ENCODE results near the gene FAM210A. TPM values are rescaled to one million over a fixed set of nuclear protein-coding genes. Genes with fewer than 3 reads are reported as not detected.

Gene FAM210A
- total and polyA plus RNA-seq, 2 of the 4 experiments (the other 2 are of a cell fraction): 9.8 to 25.3 TPM

DNA sequence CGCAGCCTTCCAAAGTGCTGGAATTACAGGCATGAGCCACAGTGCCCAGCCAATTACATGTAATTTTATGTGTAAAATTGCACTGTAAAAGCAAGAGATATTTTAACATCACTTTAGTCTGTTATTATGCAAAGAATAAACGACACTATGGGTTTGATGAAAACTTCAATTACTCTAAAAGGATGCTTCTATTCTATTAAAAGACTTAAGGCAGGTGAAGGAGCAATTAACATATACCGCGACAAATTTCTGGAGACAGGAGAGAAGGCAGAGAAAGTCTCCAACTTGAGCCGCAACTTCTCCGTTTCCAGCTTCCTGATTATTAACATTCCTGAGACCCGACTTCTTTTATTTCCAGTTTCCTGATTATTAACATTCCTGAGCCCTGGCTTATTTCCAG, 53.7 kb downstream of the FAM210A start:
- Histone ChIP-seq H3K27ac (ENCODE audit: insufficient read depth, low read length) (no peak overlapping the region), H3K4ac (ENCODE audit: low read depth, low read length) (no peak overlapping the region), H4K8ac (ENCODE audit: low read depth in 2 of 2, low read length in 2 of 2) (no peak overlapping the region), H2BK20ac (ENCODE audit: low read depth, low read length) (no peak overlapping the region), H3K4me2 (ENCODE audit: low read depth, low read length) (no peak overlapping the region), H3K9me1 (ENCODE audit: insufficient read depth, low read length) (no peaks in the 10 kb centered on the region), H3K79me1 (ENCODE audit: low read depth in 1 of 2, low read length in 2 of 2) (peaks cover 12 to 14% of the 10 kb centered on the region in 2 experiments), H3K9me3 (ENCODE audit: control insufficient read depth, insufficient read depth, low read length) (no peaks in the 10 kb centered on the region), H2BK120ac (ENCODE audit: low read depth, low read length) (no peak overlapping the region), H3K23ac (ENCODE audit: low read depth, low read length) (no peak overlapping the region), H3K27me3 (ENCODE audit: control insufficient read depth, insufficient read depth, low read length) (no peaks in the 10 kb centered on the region), H3K36me3 (ENCODE audit: control insufficient read depth, insufficient read depth, low read length) (peaks cover 4% of the 10 kb centered on the region), H3K14ac (replicated peaks; ENCODE audit: low read depth, low read length) (no peak overlapping the region), H4K20me1 (ENCODE audit: insufficient read depth, low read length) (no peaks in the 10 kb centered on the region), H3K4me3 (ENCODE audit: insufficient read depth, low read depth, low read length) (no peak overlapping the region), H4K91ac (ENCODE audit: insufficient read depth, low read depth, low read length) (no peak overlapping the region), H3K18ac (ENCODE audit: low read depth, low read length) (no peak overlapping the region), H4K5ac (ENCODE audit: low read depth, low read length) (no peak overlapping the region), H2BK5ac (ENCODE audit: low read depth, low read length, poor library complexity, severe bottlenecking) (no peak overlapping the region), H2AFZ (replicated peaks; ENCODE audit: low read length, poor library complexity) (no peak overlapping the region), H3K4me1 (ENCODE audit: control insufficient read depth, insufficient read depth, low read length) (no peaks in the 10 kb centered on the region), H3K56ac (ENCODE audit: extremely low read depth, insufficient read depth, low read length) (no peak overlapping the region), H2BK15ac (ENCODE audit: low read depth, low read length) (no peak overlapping the region), H2AK5ac (ENCODE audit: low read depth, low read length) (no peak overlapping the region), H3K9ac (ENCODE audit: low read depth, low read length) (no peak overlapping the region), H2AK9ac (replicated peaks; ENCODE audit: low read depth, low read length, poor library complexity) (no peak overlapping the region)
- in situ Hi-C loops (cut with MboI; ENCODE audit: low sequenced_read_pairs) (no loop called here), dilution Hi-C loops (cut with HindIII; ENCODE audit: low sequenced_read_pairs, unreplicated experiment) (no loop called here), intact Hi-C loops (cut with micrococcal nuclease) (no loop called here)
- DNase-seq: no peak
- ChIA-PET CTCF (no interaction called here), POLR2A (ENCODE audit: unreplicated experiment) (no interaction called here)
- TF ChIP-seq FOS (IDR thresholded peaks at IDR 0.05; ENCODE audit: low read depth, low read length): no peak
- TF ChIP-seq RAD21 (IDR thresholded peaks at IDR 0.05; ENCODE audit: low read length): no peak
- TF ChIP-seq NFE2L2 (IDR thresholded peaks at IDR 0.05; ENCODE audit: low read depth, low read length): no peak
- no peak for TF ChIP-seq POLR2A (IDR thresholded peaks at IDR 0.05; ENCODE audit: low read depth, low read length)
- no peak for TF ChIP-seq RFX5 (IDR thresholded peaks at IDR 0.05; ENCODE audit: low read depth, low read length)
- no peak for TF ChIP-seq RCOR1 (IDR thresholded peaks at IDR 0.05; ENCODE audit: insufficient replicate concordance, low read length)
- no peak for TF ChIP-seq MXI1 (IDR thresholded peaks at IDR 0.05; ENCODE audit: borderline replicate concordance, low read depth, low read length)
- TF ChIP-seq, protein P1, sequence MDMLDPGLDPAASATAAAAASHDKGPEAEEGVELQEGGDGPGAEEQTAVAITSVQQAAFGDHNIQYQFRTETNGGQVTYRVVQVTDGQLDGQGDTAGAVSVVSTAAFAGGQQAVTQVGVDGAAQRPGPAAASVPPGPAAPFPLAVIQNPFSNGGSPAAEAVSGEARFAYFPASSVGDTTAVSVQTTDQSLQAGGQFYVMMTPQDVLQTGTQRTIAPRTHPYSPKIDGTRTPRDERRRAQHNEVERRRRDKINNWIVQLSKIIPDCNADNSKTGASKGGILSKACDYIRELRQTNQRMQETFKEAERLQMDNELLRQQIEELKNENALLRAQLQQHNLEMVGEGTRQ (IDR thresholded peaks at IDR 0.05; ENCODE audit: low read depth, low read length): no peak
- TF ChIP-seq MAFK (IDR thresholded peaks at IDR 0.05; ENCODE audit: low read depth, low read length): no peak
- no peak for TF ChIP-seq BHLHE40 (IDR thresholded peaks at IDR 0.05; ENCODE audit: low read depth, low read length)
- TF ChIP-seq, protein P2, sequence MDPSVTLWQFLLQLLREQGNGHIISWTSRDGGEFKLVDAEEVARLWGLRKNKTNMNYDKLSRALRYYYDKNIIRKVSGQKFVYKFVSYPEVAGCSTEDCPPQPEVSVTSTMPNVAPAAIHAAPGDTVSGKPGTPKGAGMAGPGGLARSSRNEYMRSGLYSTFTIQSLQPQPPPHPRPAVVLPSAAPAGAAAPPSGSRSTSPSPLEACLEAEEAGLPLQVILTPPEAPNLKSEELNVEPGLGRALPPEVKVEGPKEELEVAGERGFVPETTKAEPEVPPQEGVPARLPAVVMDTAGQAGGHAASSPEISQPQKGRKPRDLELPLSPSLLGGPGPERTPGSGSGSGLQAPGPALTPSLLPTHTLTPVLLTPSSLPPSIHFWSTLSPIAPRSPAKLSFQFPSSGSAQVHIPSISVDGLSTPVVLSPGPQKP (IDR thresholded peaks at IDR 0.05; ENCODE audit: borderline replicate concordance, low read depth, low read length): no peak
- TF ChIP-seq MAZ (IDR thresholded peaks at IDR 0.05; ENCODE audit: borderline replicate concordance, low read depth, low read length): no peak
- TF ChIP-seq, protein P3, sequence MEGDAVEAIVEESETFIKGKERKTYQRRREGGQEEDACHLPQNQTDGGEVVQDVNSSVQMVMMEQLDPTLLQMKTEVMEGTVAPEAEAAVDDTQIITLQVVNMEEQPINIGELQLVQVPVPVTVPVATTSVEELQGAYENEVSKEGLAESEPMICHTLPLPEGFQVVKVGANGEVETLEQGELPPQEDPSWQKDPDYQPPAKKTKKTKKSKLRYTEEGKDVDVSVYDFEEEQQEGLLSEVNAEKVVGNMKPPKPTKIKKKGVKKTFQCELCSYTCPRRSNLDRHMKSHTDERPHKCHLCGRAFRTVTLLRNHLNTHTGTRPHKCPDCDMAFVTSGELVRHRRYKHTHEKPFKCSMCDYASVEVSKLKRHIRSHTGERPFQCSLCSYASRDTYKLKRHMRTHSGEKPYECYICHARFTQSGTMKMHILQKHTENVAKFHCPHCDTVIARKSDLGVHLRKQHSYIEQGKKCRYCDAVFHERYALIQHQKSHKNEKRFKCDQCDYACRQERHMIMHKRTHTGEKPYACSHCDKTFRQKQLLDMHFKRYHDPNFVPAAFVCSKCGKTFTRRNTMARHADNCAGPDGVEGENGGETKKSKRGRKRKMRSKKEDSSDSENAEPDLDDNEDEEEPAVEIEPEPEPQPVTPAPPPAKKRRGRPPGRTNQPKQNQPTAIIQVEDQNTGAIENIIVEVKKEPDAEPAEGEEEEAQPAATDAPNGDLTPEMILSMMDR (conservative IDR thresholded peaks at IDR 0.05; ENCODE audit: low read depth, low read length): no peak
- TF ChIP-seq CEBPB (IDR thresholded peaks at IDR 0.05; ENCODE audit: low read depth, low read length): no peak
- no peak for TF ChIP-seq SMC3 (IDR thresholded peaks at IDR 0.05; ENCODE audit: low read depth, low read length)
- no peak for TF ChIP-seq CHD1 (IDR thresholded peaks at IDR 0.05; ENCODE audit: low read depth, low read length)
- 30% methylated on average over 3 of the region's 7 CpGs; no CpG with 5 or more reads in 1 of the 2 experiments for WGBS, 2 experiments (ENCODE audit: extremely low coverage in 2 of 2, insufficient read length in 1 of 2)
- ATAC-seq (ENCODE audit: low read depth): no peak
- BruUV-seq (replicated peaks): no TSS peak

Measured in IMR-90 (cell line).